Liver (tissue), 3 donors: ENCODE measurements around the gene PXDN.

Experiments used
- ATF3 ChIP-seq: IDR thresholded peaks from 2 replicates; pipeline ENCODE4 v1.6.1; 2016; ENCODE audit warnings: antibody characterized with exemption
- CTCF ChIP-seq: fragments of 150-350 bp; IDR thresholded peaks from 2 replicates; pipeline ENCODE4 v1.5.1; 2017; ENCODE audit warnings: improper control_type of control experiment, low read depth, low read length; ENCODE audit not compliant: missing input control
- EGR1 ChIP-seq, 2 donors: IDR thresholded peaks; 2 replicates each; pipeline ENCODE4 v1.6.1; 2016 to 2018; ENCODE audit warnings: antibody characterized with exemption in 2 of 2, low read depth in 2 of 2
- GABPA ChIP-seq, 2 donors: IDR thresholded peaks in 1 of 2; conservative IDR thresholded peaks in 1 of 2; 2 replicates each; pipeline ENCODE4 v1.6.1; 2016; ENCODE audit warnings: antibody characterized with exemption in 2 of 2, mild to moderate bottlenecking in 1 of 2, moderate library complexity in 1 of 2
- JUND ChIP-seq, 2 donors: IDR thresholded peaks; 2 replicates each; pipeline ENCODE4 v1.6.1; 2016; ENCODE audit warnings: antibody characterized with exemption in 2 of 2
- NR2F2 ChIP-seq: IDR thresholded peaks from 2 replicates; pipeline ENCODE4 v1.6.1; 2016; ENCODE audit warnings: antibody characterized with exemption
- RAD21 ChIP-seq, 2 donors: IDR thresholded peaks; 2 replicates each; pipeline ENCODE4 v1.6.1; 2016; ENCODE audit warnings: antibody characterized with exemption in 2 of 2, mild to moderate bottlenecking in 2 of 2
- RXRA ChIP-seq, 2 donors: IDR thresholded peaks; 2 replicates each; pipeline ENCODE4 v1.6.1; 2017 to 2018; ENCODE audit warnings: antibody characterized with exemption in 2 of 2, mild to moderate bottlenecking in 1 of 2
- SP1 ChIP-seq: IDR thresholded peaks from 2 replicates; pipeline ENCODE4 v1.6.1; 2018; ENCODE audit warnings: antibody characterized with exemption, mild to moderate bottlenecking
- TAF1 ChIP-seq: conservative IDR thresholded peaks from 2 replicates; pipeline ENCODE4 v1.6.1; 2016; ENCODE audit warnings: antibody characterized with exemption, mild to moderate bottlenecking
- YY1 ChIP-seq: IDR thresholded peaks from 2 replicates; pipeline ENCODE4 v1.6.1; 2016; ENCODE audit warnings: antibody characterized with exemption, mild to moderate bottlenecking
- TF ChIP-seq, protein P1 (sequence below): IDR thresholded peaks from 2 replicates; pipeline ENCODE4 v1.6.1; 2016; ENCODE audit warnings: antibody characterized with exemption, mild to moderate bottlenecking
- TF ChIP-seq, protein P2 (sequence below): IDR thresholded peaks from 2 replicates; pipeline ENCODE4 v1.6.1; 2016; ENCODE audit warnings: antibody characterized with exemption
- donor health status: healthy.
- donor health status: healthy.

DNA sequence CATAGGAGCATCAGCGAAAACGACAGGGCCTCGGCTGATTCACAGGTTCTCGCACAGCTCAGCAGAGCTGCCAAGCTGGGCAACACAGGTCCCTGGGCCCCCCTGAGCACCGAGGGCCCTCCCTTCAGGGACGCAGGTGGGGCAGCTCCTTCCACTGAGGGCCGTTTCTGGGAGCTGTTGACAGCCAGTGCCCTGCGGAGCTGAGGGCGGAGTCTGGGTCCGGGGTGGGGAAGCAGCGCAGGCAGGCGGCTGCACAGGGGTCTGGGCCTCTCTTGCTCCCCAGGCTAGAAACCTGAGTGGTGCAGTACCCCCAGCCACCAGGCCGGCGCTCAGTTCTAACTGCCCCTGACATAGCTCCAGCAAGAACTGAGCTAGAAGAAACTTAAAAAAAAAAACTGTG is 65.7 kb downstream of the PXDN start:
- TF ChIP-seq YY1 (no peak), TAF1 (no peak), CTCF (no peak), NR2F2 (no peak), ATF3 (no peak), RAD21 (IDR thresholded peaks at IDR 0.05) (no peak), EGR1 (IDR thresholded peaks at IDR 0.05; ENCODE audit: low read depth in 2 of 2) (no peak), SP1 (no peak), RXRA (IDR thresholded peaks at IDR 0.05) (no peak), JUND (IDR thresholded peaks at IDR 0.05) (no peak), GABPA (IDR thresholded peaks at IDR 0.05 in 1 of 2, conservative IDR thresholded peaks at IDR 0.05 in 1 of 2) (no peak)
- TF ChIP-seq, protein P1, sequence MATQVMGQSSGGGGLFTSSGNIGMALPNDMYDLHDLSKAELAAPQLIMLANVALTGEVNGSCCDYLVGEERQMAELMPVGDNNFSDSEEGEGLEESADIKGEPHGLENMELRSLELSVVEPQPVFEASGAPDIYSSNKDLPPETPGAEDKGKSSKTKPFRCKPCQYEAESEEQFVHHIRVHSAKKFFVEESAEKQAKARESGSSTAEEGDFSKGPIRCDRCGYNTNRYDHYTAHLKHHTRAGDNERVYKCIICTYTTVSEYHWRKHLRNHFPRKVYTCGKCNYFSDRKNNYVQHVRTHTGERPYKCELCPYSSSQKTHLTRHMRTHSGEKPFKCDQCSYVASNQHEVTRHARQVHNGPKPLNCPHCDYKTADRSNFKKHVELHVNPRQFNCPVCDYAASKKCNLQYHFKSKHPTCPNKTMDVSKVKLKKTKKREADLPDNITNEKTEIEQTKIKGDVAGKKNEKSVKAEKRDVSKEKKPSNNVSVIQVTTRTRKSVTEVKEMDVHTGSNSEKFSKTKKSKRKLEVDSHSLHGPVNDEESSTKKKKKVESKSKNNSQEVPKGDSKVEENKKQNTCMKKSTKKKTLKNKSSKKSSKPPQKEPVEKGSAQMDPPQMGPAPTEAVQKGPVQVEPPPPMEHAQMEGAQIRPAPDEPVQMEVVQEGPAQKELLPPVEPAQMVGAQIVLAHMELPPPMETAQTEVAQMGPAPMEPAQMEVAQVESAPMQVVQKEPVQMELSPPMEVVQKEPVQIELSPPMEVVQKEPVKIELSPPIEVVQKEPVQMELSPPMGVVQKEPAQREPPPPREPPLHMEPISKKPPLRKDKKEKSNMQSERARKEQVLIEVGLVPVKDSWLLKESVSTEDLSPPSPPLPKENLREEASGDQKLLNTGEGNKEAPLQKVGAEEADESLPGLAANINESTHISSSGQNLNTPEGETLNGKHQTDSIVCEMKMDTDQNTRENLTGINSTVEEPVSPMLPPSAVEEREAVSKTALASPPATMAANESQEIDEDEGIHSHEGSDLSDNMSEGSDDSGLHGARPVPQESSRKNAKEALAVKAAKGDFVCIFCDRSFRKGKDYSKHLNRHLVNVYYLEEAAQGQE = no peak
- TF ChIP-seq, protein P2, sequence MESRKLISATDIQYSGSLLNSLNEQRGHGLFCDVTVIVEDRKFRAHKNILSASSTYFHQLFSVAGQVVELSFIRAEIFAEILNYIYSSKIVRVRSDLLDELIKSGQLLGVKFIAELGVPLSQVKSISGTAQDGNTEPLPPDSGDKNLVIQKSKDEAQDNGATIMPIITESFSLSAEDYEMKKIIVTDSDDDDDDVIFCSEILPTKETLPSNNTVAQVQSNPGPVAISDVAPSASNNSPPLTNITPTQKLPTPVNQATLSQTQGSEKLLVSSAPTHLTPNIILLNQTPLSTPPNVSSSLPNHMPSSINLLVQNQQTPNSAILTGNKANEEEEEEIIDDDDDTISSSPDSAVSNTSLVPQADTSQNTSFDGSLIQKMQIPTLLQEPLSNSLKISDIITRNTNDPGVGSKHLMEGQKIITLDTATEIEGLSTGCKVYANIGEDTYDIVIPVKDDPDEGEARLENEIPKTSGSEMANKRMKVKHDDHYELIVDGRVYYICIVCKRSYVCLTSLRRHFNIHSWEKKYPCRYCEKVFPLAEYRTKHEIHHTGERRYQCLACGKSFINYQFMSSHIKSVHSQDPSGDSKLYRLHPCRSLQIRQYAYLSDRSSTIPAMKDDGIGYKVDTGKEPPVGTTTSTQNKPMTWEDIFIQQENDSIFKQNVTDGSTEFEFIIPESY = no peak
